Lung (tissue), 12 donors: ENCODE measurements around the gene CPTP. TPM values are rescaled to one million over a fixed set of nuclear protein-coding genes. Genes with fewer than 3 reads are reported as not detected.

ENCODE experiments used
- ATAC-seq: fragments of 200-7000 bp; cut with Tn5 transposase; one replicate; pipeline ENCODE4 v1.9.1; 2020; ENCODE audit warnings: moderate number of reproducible peaks; ENCODE audit not compliant: insufficient read depth, low FRiP score
- DNase-seq, 3 donors: peaks; one replicate each; pipeline ENCODE4 v3.0.0-alpha.2; 2013 to 2017
- H3K27ac ChIP-seq, 2 donors: one replicate each; pipeline ENCODE4 v1.5.1; 2013; ENCODE audit warnings: mild to moderate bottlenecking in 2 of 2, moderate library complexity in 2 of 2, control low read depth in 1 of 2, inconsistent platforms in 1 of 2, low read depth in 1 of 2, low read length in 1 of 2
- H3K27me3 ChIP-seq, 3 donors: one replicate each; pipeline ENCODE4 v1.5.1; 2013; ENCODE audit warnings: low read length in 2 of 3; ENCODE audit not compliant: control insufficient read depth in 3 of 3, insufficient read depth in 3 of 3
- H3K36me3 ChIP-seq, 4 donors: one replicate each; pipeline ENCODE4 v1.5.1; 2013; ENCODE audit warnings: low read length in 4 of 4, mild to moderate bottlenecking in 1 of 4, moderate library complexity in 1 of 4; ENCODE audit not compliant: control insufficient read depth in 4 of 4, insufficient read depth in 4 of 4
- H3K4me1 ChIP-seq, 5 donors: one replicate each; pipeline ENCODE4 v1.5.1; 2013; ENCODE audit warnings: low read length in 5 of 5, mild to moderate bottlenecking in 2 of 5, moderate library complexity in 1 of 5; ENCODE audit not compliant: control insufficient read depth in 5 of 5, insufficient read depth in 5 of 5
- H3K4me3 ChIP-seq: one replicate; pipeline ENCODE4 v1.5.1; 2013; ENCODE audit warnings: mild to moderate bottlenecking, control low read depth, moderate library complexity
- H3K9ac ChIP-seq, 2 donors: one replicate each; pipeline ENCODE4 v1.5.1; 2013; ENCODE audit warnings: low read length in 2 of 2, control low read depth in 1 of 2; ENCODE audit not compliant: insufficient read depth in 1 of 2
- H3K9me3 ChIP-seq, 4 donors: one replicate each; pipeline ENCODE4 v1.5.1; 2013; ENCODE audit warnings: low read length in 3 of 4, mild to moderate bottlenecking in 1 of 4, moderate library complexity in 1 of 4; ENCODE audit not compliant: control insufficient read depth in 4 of 4, insufficient read depth in 3 of 4
- WGBS, 2 donors: extraction: QIAGEN DNeasy Blood & Tissue Kit; methylation state at CpG; one replicate each; pipeline ENCODE4 v1.1.7; 2013; 5-methylcytosine and 5-hydroxymethylcytosine counted together
- polyA plus RNA-seq, 2 donors: library from polyadenylated mRNA; stranded (reverse); fragments of 200-250 nt; gene quantifications; one replicate each; pipeline ENCODE4 v1.2.1, GENCODE V29; 2013
- total RNA-seq, 2 donors: library from RNA; depleted of rRNA in 1 of 2; stranded (reverse); fragments of >200 nt in 1 of 2; gene quantifications; one replicate each; pipeline ENCODE4 v1.2.1, GENCODE V29; 2014 to 2021
- TF ChIP-seq, protein P1 (sequence below): IDR thresholded peaks from 2 replicates; pipeline ENCODE4 v1.5.1; 2012; ENCODE audit warnings: mild to moderate bottlenecking; ENCODE audit errors: control extremely low read depth, extremely low read depth
- donor health status: control.
- donor health status: control.
- donor health status: Bipolar disorder and iron deficiency.
- donor health status: healthy.
- donor health status: DM: yes; HTN: yes; CAD: no.

CPTP gene
- total and polyA plus RNA-seq, 4 donors: 10.9 to 32.0 (median 19.2) TPM

DNA sequence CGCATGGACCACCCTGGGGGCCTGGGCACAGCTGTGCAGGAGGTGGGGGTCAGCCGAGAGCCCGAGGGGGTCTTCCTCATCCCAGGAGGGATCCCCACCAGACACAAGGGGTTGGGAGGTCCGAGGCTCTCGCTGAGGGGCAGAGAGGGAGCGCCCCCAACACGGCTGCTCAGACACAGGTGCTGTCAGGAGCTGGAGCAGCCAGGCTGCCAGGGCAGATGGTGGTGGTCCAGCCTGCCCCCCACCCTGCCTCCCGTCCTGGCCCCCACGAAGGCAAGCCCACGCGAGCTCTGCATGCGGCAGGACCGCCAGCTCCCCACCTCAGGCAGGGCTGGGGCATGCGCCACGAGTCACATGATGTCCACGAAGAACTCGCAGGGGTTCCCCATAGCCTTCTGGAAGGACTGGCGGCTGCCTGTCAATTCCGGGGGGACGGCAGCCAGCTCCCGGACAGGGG lies 11.2 kb downstream of the CPTP start:
- Histone ChIP-seq H3K27ac (no peak overlapping the region), H3K9ac (no peak overlapping the region), H3K27me3 (no peaks in the 10 kb centered on the region), H3K4me3 (no peak overlapping the region), H3K36me3 (peaks cover 4 to 53% (median 8%) of the 10 kb centered on the region in 4 donors), H3K4me1 (peaks cover 0 to 2% (median 0%) of the 10 kb centered on the region in 5 donors), H3K9me3 (peaks cover 0 to 5% (median 0%) of the 10 kb centered on the region in 4 donors)
- 91% methylated on average over 20 to 21 of the region's 21 CpGs for WGBS, 2 donors
- DNase-seq: no peak
- TF ChIP-seq, protein P1, sequence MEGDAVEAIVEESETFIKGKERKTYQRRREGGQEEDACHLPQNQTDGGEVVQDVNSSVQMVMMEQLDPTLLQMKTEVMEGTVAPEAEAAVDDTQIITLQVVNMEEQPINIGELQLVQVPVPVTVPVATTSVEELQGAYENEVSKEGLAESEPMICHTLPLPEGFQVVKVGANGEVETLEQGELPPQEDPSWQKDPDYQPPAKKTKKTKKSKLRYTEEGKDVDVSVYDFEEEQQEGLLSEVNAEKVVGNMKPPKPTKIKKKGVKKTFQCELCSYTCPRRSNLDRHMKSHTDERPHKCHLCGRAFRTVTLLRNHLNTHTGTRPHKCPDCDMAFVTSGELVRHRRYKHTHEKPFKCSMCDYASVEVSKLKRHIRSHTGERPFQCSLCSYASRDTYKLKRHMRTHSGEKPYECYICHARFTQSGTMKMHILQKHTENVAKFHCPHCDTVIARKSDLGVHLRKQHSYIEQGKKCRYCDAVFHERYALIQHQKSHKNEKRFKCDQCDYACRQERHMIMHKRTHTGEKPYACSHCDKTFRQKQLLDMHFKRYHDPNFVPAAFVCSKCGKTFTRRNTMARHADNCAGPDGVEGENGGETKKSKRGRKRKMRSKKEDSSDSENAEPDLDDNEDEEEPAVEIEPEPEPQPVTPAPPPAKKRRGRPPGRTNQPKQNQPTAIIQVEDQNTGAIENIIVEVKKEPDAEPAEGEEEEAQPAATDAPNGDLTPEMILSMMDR: no peak
- ATAC-seq: no peak

DNA sequence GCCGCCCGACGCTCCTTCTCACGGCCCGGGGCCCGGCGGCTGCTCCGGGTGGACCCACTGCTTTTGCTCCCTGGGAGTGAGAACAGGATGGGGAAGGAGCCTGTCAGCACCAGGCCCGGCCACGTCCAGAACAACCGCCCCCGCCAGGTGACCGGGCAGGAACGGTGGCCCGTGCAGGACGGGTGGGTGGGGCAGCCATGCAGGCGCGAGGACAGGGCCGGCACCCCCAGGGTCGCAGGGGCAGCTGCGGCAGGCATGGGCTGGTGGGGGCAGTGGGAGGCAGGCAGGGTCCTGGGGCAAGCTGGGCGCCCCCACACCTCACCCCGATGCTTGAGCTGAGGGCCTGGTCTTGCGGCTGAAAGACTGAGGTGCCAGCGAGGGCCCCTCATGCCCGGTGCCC lies 11.8 kb downstream of the CPTP start:
- Histone ChIP-seq H3K9me3 (peaks cover 0 to 5% (median 0%) of the 10 kb centered on the region in 4 donors), H3K4me3 (no peak overlapping the region), H3K9ac (no peak overlapping the region), H3K27ac (no peak overlapping the region), H3K4me1 (peaks cover 0 to 2% (median 0%) of the 10 kb centered on the region in 5 donors), H3K27me3 (no peaks in the 10 kb centered on the region), H3K36me3 (peaks cover 4 to 55% (median 11%) of the 10 kb centered on the region in 4 donors)
- WGBS, 2 donors: 93 to 94% methylated on average over 22 to 26 of the region's 26 CpGs
- TF ChIP-seq, protein P1: no peak
- ATAC-seq (no peak), DNase-seq (no peak)

DNA sequence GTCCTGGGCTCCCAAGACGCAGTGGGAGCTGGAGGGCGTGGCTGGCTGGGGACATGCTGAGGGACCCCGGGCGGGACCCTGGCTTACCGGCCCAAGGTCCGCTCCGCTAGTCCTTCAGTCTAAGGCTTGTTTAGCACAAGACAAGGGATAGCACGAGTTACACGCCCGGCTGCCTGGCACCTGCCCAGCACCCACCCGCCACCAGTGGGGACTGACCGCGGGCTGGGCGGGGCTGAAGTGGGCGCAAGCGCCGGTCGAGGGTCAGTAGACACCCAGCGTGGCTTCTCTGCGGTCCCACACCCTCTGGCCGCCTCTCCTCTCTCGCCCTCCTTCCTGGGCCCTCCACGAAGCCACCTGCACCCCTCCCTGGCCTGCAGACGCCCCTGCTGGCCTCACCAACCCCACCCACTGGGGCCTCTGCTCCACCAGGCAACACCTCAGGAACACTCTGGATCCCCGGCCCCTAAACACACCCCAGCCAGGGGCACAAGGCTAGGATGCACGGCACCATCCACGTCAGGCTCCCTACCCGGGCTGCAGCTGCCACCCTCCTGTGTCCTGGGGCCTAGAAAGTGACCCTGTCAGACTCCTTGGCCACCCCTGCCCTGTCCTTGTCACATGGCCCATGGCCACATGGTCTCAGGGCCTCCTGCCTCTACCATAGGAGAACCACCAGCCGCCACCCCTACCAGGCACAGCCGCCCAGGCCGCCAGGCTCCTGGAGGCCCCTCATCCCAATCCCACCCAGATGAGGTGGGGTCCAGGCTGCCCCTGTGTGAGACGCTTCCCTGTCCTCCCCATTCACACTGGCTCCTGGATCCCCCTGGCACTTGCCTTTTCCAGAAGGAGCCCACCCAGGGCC lies 12.6 kb downstream of the CPTP start:
- ATAC-seq (no peak), DNase-seq (no peak)
- H3K4me3 ChIP-seq: no peak overlapping the region
- peaks cover 0 to 5% (median 0%) of the 10 kb centered on the region in 4 donors for H3K9me3 ChIP-seq
- H3K36me3 ChIP-seq: peaks cover 4 to 59% (median 11%) of the 10 kb centered on the region in 4 donors
- TF ChIP-seq, protein P1: no peak
- peaks cover 0 to 2% (median 0%) of the 10 kb centered on the region in 5 donors for H3K4me1 ChIP-seq
- WGBS, 2 donors: 97 to 98% methylated on average over 24 to 32 of the region's 32 CpGs
- H3K27me3 ChIP-seq: no peaks in the 10 kb centered on the region
- no peak overlapping the region for H3K9ac ChIP-seq
- no peak overlapping the region for H3K27ac ChIP-seq
